CD4-positive, alpha-beta T cell treated with Interleukin-12 subunit alpha and Interleukin-12 subunit beta, for 1 hour (primary cell): ENCODE results near the gene PNPLA3.

Experiments used
- DNase-seq: peaks from one replicate; pipeline ENCODE4 v3.0.0-alpha.2; 2020

PNPLA3 gene, protein sequence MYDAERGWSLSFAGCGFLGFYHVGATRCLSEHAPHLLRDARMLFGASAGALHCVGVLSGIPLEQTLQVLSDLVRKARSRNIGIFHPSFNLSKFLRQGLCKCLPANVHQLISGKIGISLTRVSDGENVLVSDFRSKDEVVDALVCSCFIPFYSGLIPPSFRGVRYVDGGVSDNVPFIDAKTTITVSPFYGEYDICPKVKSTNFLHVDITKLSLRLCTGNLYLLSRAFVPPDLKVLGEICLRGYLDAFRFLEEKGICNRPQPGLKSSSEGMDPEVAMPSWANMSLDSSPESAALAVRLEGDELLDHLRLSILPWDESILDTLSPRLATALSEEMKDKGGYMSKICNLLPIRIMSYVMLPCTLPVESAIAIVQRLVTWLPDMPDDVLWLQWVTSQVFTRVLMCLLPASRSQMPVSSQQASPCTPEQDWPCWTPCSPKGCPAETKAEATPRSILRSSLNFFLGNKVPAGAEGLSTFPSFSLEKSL

GRCh38 chr22:43923631-43924464 lies at the start of gene PNPLA3:
Gene PNPLA3 (plus strand): TSS chr22:43923805. CDS start chr22:43923912, 107 bp downstream.
- peak; percentile 77 for DNase-seq

DNA sequence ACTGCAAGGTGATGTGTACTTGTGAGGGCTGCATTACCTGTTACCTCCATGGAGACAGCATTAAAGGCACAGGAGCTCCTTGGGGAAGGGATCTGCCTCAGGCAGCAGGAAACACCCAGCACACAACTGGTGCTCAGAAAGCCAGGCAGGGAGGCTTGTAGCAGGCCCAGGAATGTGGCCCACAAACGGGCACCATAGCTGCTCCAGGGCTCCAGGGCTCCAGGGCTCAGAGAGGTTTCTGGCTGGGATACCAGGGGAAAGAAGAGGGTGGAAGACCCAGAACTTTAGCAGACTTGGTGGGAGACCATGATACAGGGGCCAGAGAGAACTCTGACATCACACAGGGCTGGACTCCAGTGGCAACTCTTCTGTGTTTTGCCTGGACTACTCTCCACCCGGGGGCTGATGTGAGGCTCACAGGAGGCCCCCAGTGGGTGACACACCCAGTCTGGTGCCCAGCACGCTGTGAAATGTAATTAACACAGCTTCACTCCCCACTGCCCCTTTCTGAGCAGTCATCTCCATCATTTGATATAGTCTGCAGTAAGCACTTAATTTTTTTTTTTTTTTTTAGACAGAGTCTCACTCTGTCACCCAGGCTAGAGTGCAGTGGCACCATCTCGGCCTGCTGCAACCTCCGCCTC lies 46.6 kb upstream of the PNPLA3 start:
- no peak for DNase-seq

DNA sequence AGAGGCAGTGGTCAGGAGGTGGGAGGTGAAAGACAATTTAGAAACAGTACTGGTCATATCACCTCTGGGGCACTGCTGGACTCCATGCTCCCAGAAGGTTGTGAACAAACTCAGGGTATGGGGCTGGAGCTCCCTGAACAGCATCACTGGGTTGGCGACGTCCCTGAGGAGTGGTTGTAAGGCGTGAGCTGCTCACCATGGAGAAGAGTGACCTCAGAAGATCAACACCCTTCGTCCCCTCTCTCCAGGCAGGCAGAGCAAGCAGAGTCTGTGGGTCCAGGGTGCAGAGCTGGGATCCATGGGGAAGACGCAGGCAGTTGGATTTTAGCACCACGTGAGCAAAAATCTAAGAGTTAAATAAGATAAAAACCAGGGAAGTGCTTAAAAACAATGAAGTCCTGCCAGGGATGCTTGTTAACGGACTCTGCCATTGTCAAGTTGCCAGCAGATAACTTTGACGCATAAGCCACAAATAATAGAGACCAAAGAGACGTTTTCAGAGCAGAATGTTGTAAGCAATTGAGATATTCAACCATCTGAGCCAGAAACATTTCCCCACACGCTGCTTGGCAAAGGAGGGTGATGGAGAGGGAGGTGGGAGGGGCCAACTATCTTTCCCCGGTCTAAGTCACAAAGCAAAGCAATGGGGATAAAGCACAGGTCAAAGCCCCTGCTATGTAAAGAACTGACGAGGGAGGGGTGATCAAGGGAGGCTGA lies 45.4 kb upstream of the PNPLA3 start:
- DNase-seq, result no peak

- DNase-seq, result no peak
These were observed 44.6 kb upstream of the PNPLA3 start for GRCh38 chr22:43878831-43879550.

GRCh38 chr22:43879901-43880540 lies 43.6 kb upstream of the PNPLA3 start:
- DNase-seq, result no peak

GRCh38 chr22:43880541-43880991 lies 43.0 kb upstream of the PNPLA3 start:
- no peak for DNase-seq

DNA sequence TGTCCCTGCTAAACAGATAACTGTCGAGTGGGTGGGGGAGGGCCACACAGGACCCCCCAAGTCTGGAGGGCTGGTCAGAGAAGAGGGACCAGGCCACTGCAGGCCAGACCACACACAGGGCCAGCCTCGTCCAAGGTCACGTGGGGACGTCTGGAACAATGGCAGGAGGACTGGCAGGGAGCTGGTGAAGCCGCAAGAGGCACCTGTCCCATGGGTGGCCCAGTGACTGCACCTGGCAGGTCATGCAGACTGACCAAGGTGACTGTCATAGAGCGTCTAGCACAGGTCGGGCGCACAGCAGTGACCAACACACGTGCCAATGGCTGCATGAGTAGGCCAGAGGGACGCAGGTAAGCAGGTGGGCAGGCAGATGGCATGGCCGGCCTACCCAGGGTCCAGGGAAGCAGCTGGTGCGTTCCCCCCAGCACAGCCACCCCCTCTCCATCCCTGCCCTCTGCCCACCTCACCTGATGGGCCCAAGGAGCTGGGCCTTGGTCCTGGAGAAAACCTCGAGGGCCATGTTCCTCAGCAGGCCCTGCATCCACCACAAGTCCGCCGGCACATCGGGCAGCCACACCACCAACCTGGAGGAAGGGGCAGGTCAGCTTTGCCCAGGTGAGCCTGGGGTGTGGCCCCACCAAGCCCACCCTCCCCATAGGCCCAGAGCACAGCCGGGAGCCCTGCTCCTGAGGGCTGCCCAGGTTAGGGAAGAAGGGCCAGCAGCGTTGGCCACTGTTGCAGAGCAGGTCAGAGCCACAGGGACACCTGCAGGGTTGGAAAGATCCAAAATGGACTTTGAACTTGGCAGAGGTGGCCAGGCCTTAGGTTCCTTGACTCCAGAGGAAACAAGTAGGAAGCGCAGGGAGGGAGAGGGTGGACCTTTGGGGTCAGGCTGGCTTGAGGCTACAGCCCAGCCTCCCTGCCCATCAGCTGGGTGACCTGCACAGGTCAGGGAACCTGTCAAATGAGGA lies 42.2 kb upstream of the PNPLA3 start:
- DNase-seq, result no peak

GRCh38 chr22:43882122-43882767 lies 41.4 kb upstream of the PNPLA3 start:
- DNase-seq, result no peak

GRCh38 chr22:43883012-43883661 lies 40.5 kb upstream of the PNPLA3 start:
- DNase-seq, result peak; percentile 51

GRCh38 chr22:43883719-43884415 lies 39.7 kb upstream of the PNPLA3 start:
- no peak for DNase-seq

DNA sequence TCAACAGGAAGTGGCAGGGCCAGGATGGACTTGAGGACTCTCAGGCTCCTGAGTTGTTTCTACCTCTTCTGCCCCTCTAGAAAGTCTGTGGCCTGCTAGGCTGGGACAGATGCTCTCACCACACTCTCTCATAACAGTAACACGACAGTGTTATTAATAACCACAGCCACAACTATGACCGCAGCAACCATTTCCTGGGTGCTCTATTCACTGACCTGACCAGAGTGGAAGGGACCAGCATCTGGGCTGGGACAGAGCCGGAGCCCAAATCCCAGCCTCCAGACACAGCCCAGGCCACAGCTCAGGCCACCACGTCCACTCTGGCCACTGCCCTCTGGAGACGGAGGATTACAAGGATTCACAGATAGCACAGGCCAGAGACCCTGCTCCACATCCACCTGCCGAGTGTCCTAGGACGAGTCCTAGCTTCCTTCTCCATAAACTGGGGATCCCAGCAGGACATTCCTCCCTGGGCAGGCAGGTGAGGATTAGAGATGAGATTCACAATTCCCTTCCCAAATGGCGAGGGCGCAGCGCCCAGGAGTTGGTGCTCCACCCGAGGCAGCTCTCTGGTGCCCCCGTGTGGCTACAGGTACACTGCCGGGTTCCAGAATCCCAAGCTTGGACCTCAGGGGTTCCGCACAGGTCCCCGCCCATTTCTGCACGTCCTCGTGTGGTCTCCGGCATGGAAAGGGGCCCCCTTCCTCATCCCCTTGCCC lies 38.8 kb upstream of the PNPLA3 start:
- DNase-seq, result peak; percentile 31

DNA sequence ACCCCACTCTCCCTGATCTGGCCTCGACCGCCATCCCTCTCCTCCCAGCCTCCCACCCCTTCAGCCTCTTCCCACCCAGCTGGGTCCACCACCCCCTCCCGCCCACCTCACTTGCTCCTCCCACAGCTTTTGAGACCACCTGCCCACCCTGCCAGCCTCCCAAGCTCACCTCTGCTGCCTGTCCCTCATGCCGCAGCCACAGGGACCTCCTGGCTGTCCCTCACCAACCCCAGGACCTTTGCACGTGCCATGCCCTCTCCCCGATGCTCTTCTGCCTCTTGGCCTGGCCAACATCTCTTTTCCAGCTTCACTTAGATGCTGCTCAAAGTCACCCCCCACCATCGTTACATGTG lies 38.3 kb upstream of the PNPLA3 start:
- DNase-seq, result no peak

DNA sequence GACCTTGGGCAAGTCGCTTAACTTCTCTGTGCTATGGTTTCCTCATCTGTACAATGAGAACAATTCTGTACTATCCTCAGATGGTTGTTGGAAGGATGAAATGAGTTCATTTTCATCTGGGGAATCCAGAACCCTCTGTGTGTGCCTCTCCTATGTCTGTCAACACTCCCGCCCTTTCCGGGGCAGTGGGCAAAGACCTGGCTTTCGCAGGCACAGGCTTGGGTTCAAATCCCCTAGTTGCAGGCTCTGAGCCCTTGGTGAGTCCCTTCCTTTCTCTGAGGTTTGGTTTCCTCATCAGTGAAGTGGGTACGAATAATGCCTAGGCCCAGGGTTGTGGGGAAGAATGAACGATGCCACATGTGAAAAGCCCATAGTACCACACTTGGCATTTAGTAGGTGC lies 37.8 kb upstream of the PNPLA3 start:
- DNase-seq, result no peak

- DNase-seq, result no peak
These were observed 37.4 kb upstream of the PNPLA3 start for GRCh38 chr22:43886231-43886630.

GRCh38 chr22:43887391-43887790 lies 36.2 kb upstream of the PNPLA3 start:
- DNase-seq, result no peak

DNA sequence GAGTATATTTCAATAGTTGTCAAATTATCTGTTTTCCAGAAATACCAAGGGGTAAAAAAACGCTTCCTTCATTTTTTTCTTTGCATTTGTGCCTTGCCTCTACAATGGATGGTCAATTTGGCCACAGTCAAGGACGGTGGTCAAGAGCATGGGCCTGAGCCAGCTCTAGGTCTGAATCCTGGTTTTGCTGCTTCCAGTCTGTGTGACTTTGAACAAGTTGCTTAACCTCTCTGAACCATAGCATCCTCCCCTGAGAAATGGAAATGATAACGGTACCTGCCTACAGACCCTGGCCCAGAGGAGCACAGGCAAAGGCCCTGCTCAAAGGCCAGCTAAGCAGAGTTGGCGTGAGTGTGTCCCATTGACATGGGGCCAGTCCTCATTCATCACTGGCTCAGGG lies 34.9 kb upstream of the PNPLA3 start:
- no peak for DNase-seq

DNA sequence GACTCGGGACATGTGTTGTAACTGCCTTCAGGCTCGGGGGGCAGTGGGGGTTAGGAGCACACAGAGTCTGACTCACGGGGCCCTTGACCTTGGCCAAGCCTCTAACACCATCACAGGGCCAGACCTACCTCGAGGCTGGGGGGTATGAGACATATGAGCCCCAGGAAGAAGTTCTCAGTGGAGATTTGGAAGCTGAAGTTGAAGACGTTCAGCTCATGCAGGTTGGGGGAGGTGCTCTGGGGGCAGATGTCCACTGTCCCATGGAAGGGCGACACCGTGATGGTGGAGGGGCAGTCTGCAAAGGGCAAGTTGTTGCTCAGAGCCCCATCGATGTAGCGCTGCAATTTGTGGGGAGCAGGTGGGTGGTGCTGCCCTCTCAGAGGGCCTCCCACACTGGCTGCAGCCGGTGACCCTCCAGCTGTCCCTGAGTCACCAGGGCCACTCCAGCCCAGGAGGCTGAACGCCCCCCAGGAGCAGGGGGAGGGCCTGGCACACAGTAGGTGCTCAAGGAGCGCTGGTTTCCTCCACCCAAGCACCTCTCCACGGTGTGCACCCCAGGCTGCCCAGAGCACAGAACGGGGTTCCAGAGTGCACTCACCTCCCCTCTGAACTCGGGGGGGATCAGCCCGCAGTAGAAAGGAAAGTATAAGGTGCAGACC lies 34.3 kb upstream of the PNPLA3 start:
- DNase-seq, result no peak
